Measurements from ENCODE around the gene HPCAL1.

The HPCAL1 gene

DNA sequence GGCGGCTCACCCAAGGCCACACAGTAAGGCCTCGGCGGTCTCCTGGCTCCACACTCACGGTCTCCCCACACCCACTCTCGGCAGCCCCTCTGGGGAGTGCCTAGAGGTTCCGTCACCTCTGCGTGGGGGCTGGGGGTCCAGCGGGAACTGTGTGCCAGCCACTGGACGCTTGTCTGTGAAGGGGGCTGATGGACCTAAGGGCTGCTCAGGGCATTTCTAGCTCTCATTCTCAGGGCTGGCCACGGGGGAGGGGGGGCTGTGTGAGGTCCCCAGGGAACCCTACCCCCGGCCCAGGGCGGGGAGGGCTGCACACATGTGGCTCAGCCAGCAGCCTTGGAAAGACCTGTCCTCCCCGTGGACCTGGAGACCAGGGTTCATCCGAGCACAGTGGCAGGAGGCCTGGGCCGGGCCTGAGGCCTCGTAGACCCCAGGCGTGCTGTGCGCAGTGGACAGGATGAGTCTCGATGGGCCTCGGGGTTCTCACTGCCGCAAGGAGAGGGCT, 172.6 kb downstream of the HPCAL1 start:
- DNase-seq: no peak

GRCh38 chr2:10475811-10476660, 173.3 kb downstream of the HPCAL1 start:
- DNase-seq: no peak

GRCh38 chr2:10476723-10477442, 174.2 kb downstream of the HPCAL1 start:
- DNase-seq: no peak
